CD4-positive, alpha-beta T cell treated with Interferon gamma for 1 hour (primary cell): ENCODE measurements around the gene TSSK3.
"Not testable (repeated sequence)": the region's sequence is repeated elsewhere in the genome, so short reads cannot be mapped to it uniquely, and the experiment has no call there.

ENCODE experiments used
- DNase-seq: peaks from one replicate; pipeline ENCODE4 v3.0.0-alpha.2; 2020

Gene TSSK3

GRCh38 chr1:32339363-32339978 lies 22.9 kb upstream of the TSSK3 start:
- DNase-seq = peak; percentile 73

- DNase-seq = no peak
Observed at GRCh38 chr1:32341186-32341757, 21.1 kb upstream of the TSSK3 start.

GRCh38 chr1:32341971-32342370 lies 20.4 kb upstream of the TSSK3 start:
- DNase-seq = no peak

- DNase-seq = no peak
Observed at GRCh38 chr1:32342704-32343103, 19.6 kb upstream of the TSSK3 start.

GRCh38 chr1:32345289-32345827 lies 17.0 kb upstream of the TSSK3 start:
- no peak for DNase-seq

- no peak for DNase-seq
Observed at GRCh38 chr1:32346532-32347157, 15.7 kb upstream of the TSSK3 start.

GRCh38 chr1:32349211-32349708 lies 13.1 kb upstream of the TSSK3 start:
- DNase-seq = peak; percentile 22

- DNase-seq = no peak
Observed at GRCh38 chr1:32350785-32351398, 11.4 kb upstream of the TSSK3 start.

GRCh38 chr1:32351399-32352238 lies 10.7 kb upstream of the TSSK3 start:
- DNase-seq = peak; percentile 94

GRCh38 chr1:32352239-32352745 lies 10.0 kb upstream of the TSSK3 start:
- no peak for DNase-seq

- DNase-seq = no peak
Observed at GRCh38 chr1:32352831-32353383, 9.4 kb upstream of the TSSK3 start.

GRCh38 chr1:32353431-32353830 lies 8.9 kb upstream of the TSSK3 start:
- DNase-seq = no peak

- DNase-seq = no peak
Observed at GRCh38 chr1:32353886-32354570, 8.3 kb upstream of the TSSK3 start.

GRCh38 chr1:32355778-32356177 lies 6.6 kb upstream of the TSSK3 start:
- DNase-seq = not testable (repeated sequence)

GRCh38 chr1:32356478-32356877 lies 5.9 kb upstream of the TSSK3 start:
- no peak for DNase-seq

GRCh38 chr1:32357614-32358013 lies 4.7 kb upstream of the TSSK3 start:
- no peak for DNase-seq

GRCh38 chr1:32358435-32358834 lies 3.9 kb upstream of the TSSK3 start:
- DNase-seq = no peak

GRCh38 chr1:32361308-32361673 lies 1.0 kb upstream of the TSSK3 start:
- no peak for DNase-seq

- DNase-seq = peak; percentile 12
Observed at GRCh38 chr1:32361674-32362473, 465 bp upstream of the TSSK3 start.

- no peak for DNase-seq
Observed at GRCh38 chr1:32363713-32364112, 1.4 kb downstream of the TSSK3 start.

- DNase-seq = no peak
Observed at GRCh38 chr1:32364836-32365235, 2.5 kb downstream of the TSSK3 start.
